Measurements from ENCODE around the gene TAF11. TPM values are rescaled to one million over a fixed set of nuclear protein-coding genes. Genes with fewer than 3 reads are reported as not detected.

Gene TAF11
- total RNA-seq, 2 experiments from 2014 or later: 31.5 to 38.1 TPM

- no peaks in the 10 kb centered on the region for H3K4me1 ChIP-seq (ENCODE audit: insufficient read depth, low read length)
- H3K36me3 ChIP-seq (ENCODE audit: insufficient read depth, low read length): peaks cover 3% of the 10 kb centered on the region
- no peak overlapping the region for H3K27ac ChIP-seq (ENCODE audit: low read depth in 1 of 2, low read length in 2 of 2)
- CTCF ChIA-PET: no interaction called here
- intact Hi-C loops (cut with DNase I, micrococcal nuclease): no loop called here
- Mint-ChIP-seq H3K27me3 (no peaks in the 10 kb centered on the region), H3K9me3 (no peaks in the 10 kb centered on the region), H3K4me3 (no peak overlapping the region), H3K36me3 (ENCODE audit: low read depth) (peaks cover 8% of the 10 kb centered on the region), H3K4me1 (ENCODE audit: low read depth) (no peaks in the 10 kb centered on the region), H3K27ac (no peak overlapping the region)
- H3K27me3 ChIP-seq (ENCODE audit: control insufficient read depth in 1 of 2, insufficient read depth in 2 of 2, low read length in 2 of 2): no peaks in the 10 kb centered on the region
- ATAC-seq (ENCODE audit: poor library complexity) (no peak), DNase-seq (no peak)
- POLR2A ChIA-PET: no interaction called here
- no peak overlapping the region for H3K4me3 ChIP-seq (ENCODE audit: low read length)
- no peak for TF ChIP-seq CTCF (IDR thresholded peaks at IDR 0.05)
- H3K9me3 ChIP-seq (ENCODE audit: control insufficient read depth in 1 of 2, insufficient read depth in 1 of 2, low read length in 2 of 2): no peaks in the 10 kb centered on the region
Observed at GRCh38 chr6:34922177-34922663, 34.4 kb upstream of the TAF11 start.

GRCh38 chr6:34920097-34920496 is 32.3 kb upstream of the TAF11 start:
- POLR2A ChIA-PET: interaction anchor here (1.6 kb wide), 1 partner anchor 33 kb away, joined by 5 read pairs; the partner anchor contains the start of gene TAF11
- ATAC-seq (ENCODE audit: poor library complexity): no peak
- Mint-ChIP-seq H3K36me3 (ENCODE audit: low read depth) (peaks cover 8% of the 10 kb centered on the region), H3K27me3 (no peaks in the 10 kb centered on the region), H3K27ac (no peak overlapping the region), H3K9me3 (no peaks in the 10 kb centered on the region), H3K4me3 (no peak overlapping the region), H3K4me1 (ENCODE audit: low read depth) (no peaks in the 10 kb centered on the region)
- DNase-seq: no peak
- CTCF ChIA-PET: no interaction called here
- Histone ChIP-seq H3K36me3 (ENCODE audit: insufficient read depth, low read length) (peaks cover 3% of the 10 kb centered on the region), H3K9me3 (ENCODE audit: control insufficient read depth in 1 of 2, insufficient read depth in 1 of 2, low read length in 2 of 2) (no peaks in the 10 kb centered on the region), H3K27ac (ENCODE audit: low read depth in 1 of 2, low read length in 2 of 2) (no peak overlapping the region), H3K27me3 (ENCODE audit: control insufficient read depth in 1 of 2, insufficient read depth in 2 of 2, low read length in 2 of 2) (no peaks in the 10 kb centered on the region), H3K4me1 (ENCODE audit: insufficient read depth, low read length) (no peaks in the 10 kb centered on the region), H3K4me3 (ENCODE audit: low read length) (no peak overlapping the region)
- intact Hi-C loops (cut with DNase I, micrococcal nuclease): no loop called here
- TF ChIP-seq CTCF (IDR thresholded peaks at IDR 0.05): no peak

GRCh38 chr6:34919651-34920050 is 31.8 kb upstream of the TAF11 start:
- no peaks in the 10 kb centered on the region for H3K27me3 Mint-ChIP-seq
- H3K9me3 ChIP-seq (ENCODE audit: control insufficient read depth in 1 of 2, insufficient read depth in 1 of 2, low read length in 2 of 2): no peaks in the 10 kb centered on the region
- no peak overlapping the region for H3K27ac Mint-ChIP-seq
- intact Hi-C loops (cut with DNase I, micrococcal nuclease): no loop called here
- no peak overlapping the region for H3K27ac ChIP-seq (ENCODE audit: low read depth in 1 of 2, low read length in 2 of 2)
- ChIA-PET CTCF (no interaction called here), POLR2A (interaction anchor here (0.6 to 1.6 kb wide), 2 partner anchors 32 to 1276 kb away, joined by 5 to 6 read pairs; partner anchors contain the start of gene TAF11)
- H3K27me3 ChIP-seq (ENCODE audit: control insufficient read depth in 1 of 2, insufficient read depth in 2 of 2, low read length in 2 of 2): no peaks in the 10 kb centered on the region
- DNase-seq (no peak), ATAC-seq (ENCODE audit: poor library complexity) (no peak)
- H3K4me3 ChIP-seq (ENCODE audit: low read length): no peak overlapping the region
- no peaks in the 10 kb centered on the region for H3K4me1 Mint-ChIP-seq (ENCODE audit: low read depth)
- H3K36me3 Mint-ChIP-seq (ENCODE audit: low read depth): peaks cover 8% of the 10 kb centered on the region
- no peaks in the 10 kb centered on the region for H3K9me3 Mint-ChIP-seq
- no peak for TF ChIP-seq CTCF (IDR thresholded peaks at IDR 0.05)
- H3K36me3 ChIP-seq (ENCODE audit: insufficient read depth, low read length): peaks cover 3% of the 10 kb centered on the region
- no peak overlapping the region for H3K4me3 Mint-ChIP-seq
- no peaks in the 10 kb centered on the region for H3K4me1 ChIP-seq (ENCODE audit: insufficient read depth, low read length)
